Stomach (tissue), 9 donors: ENCODE measurements around the gene FANCC. TPM values are rescaled to one million over a fixed set of nuclear protein-coding genes. Genes with fewer than 3 reads are reported as not detected.
A peak's percentile ranks its signal among the peaks of the same experiment; 100 is the strongest.

Source experiments
- DNase-seq, 2 donors: peaks; one replicate each; pipeline versions ENCODE4 v3.0.0 to v3.0.0-alpha.2; 2013 to 2019
- H3K27ac ChIP-seq, 5 donors: fragments of 200-600 bp in 4 of 5; sonication (generic) in 4 of 5; one replicate each; pipeline ENCODE4 v1.5.1; 2013 to 2019; ENCODE audit warnings: mild to moderate bottlenecking in 1 of 5, moderate library complexity in 1 of 5
- H3K27me3 ChIP-seq, 3 donors: fragments of 200-600 bp; sonication (generic); one replicate each; pipeline ENCODE4 v1.5.1; 2017 to 2019; ENCODE audit warnings: mixed run types in 1 of 3
- H3K36me3 ChIP-seq, 4 donors: fragments of 200-600 bp; sonication (generic); 1 replicate in 3 of 4; 2 replicates in 1 of 4; pipeline ENCODE4 v1.5.1; 2016 to 2019
- H3K4me1 ChIP-seq, 4 donors: fragments of 200-600 bp; sonication (generic); one replicate each; pipeline ENCODE4 v1.5.1; 2016 to 2019
- H3K4me3 ChIP-seq, 4 donors: fragments of 200-600 bp; sonication (generic) in 3 of 4; one replicate each; pipeline ENCODE4 v1.5.1; 2016 to 2019; ENCODE audit warnings: mild to moderate bottlenecking in 1 of 4
- H3K9me3 ChIP-seq, 4 donors: fragments of 200-600 bp; sonication (generic); one replicate each; pipeline ENCODE4 v1.5.1; 2016 to 2019
- EP300 ChIP-seq: sonication (generic); formaldehyde crosslinking; IDR thresholded peaks from one replicate; pipeline ENCODE4 v1.6.1; 2017; ENCODE audit warnings: antibody characterized with exemption
- POLR2A ChIP-seq, 4 donors: fragments of 450-650 bp; IDR thresholded peaks; one replicate each; pipeline ENCODE4 v1.6.1; 2016; ENCODE audit warnings: antibody characterized with exemption in 4 of 4, control low read depth in 2 of 4, mild to moderate bottlenecking in 1 of 4, moderate library complexity in 1 of 4
- POLR2AphosphoS5 ChIP-seq, 3 donors: sonication (generic); formaldehyde crosslinking; IDR thresholded peaks; one replicate each; pipeline ENCODE4 v1.6.1; 2016; ENCODE audit warnings: antibody characterized with exemption in 3 of 3
- WGBS, 5 donors: extraction: QIAGEN DNeasy Blood & Tissue Kit in 3 of 5; methylation state at CpG; one replicate each; pipeline versions ENCODE4 v1.1.5 to v1.1.7; 2013 to 2018; 5-methylcytosine and 5-hydroxymethylcytosine counted together
- intact Hi-C: fragments of 100-400 bp; cut with DNase I; formaldehyde crosslinking; loops from one replicate; pipeline ENCODE4 v1.15.1; 2023; ENCODE audit warnings: low total_unique reads
- polyA plus RNA-seq, 3 donors: library from polyadenylated mRNA; stranded (reverse); fragments of 200-250 nt; gene quantifications; one replicate each; pipeline ENCODE4 v1.2.3, GENCODE V29; 2013
- total RNA-seq, 5 donors: library from RNA; depleted of rRNA; stranded (reverse); fragments of >200 nt; gene quantifications; one replicate each; pipeline versions ENCODE4 v1.1.0 to v1.2.3, GENCODE V29; 2014 to 2016
- TF ChIP-seq, protein P1 (sequence below), 7 experiments: fragments of 450-650 bp in 4 of 7; fragments of 200-600 bp in 3 of 7; sonication (generic) in 3 of 7; IDR thresholded peaks; one replicate each; pipeline ENCODE4 v1.5.1; 2016 to 2019; ENCODE audit warnings: antibody characterized with exemption in 7 of 7, control low read depth in 2 of 7, mild to moderate bottlenecking in 1 of 7
- donor health status: healthy with polysubstance abuse.
- donor health status: Bipolar disorder and iron deficiency.
- donor health status: healthy.

FANCC gene
- total and polyA plus RNA-seq, 8 donors, result 3.1 to 24.5 (median 7.1) TPM

DNA sequence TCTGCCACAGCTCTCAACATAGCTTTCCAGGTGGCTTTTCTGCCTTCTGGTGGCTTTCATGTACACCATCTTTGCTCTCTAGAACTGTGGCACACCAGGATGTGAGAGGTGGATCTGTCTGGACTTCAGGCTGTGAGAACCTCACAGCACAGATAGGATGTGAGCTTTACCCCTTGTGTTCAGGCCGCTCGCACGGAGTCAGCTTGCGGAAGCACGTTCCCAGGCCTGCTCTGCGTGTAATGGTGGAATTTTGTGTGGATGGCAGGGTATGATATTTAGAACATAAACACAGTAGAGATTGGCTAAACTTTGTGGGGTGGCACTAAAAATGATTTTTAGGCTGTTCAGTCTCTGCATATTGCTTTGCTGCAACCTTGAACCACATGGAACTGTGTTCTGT is 250.5 kb downstream of the FANCC start:
- 67 to 88% (median 86%) methylated on average over 6 of the region's 6 CpGs for WGBS, 5 donors
- Histone ChIP-seq H3K27ac (peak overlapping the region; percentile 47 to 91 (median 86)), H3K4me3 (no peak overlapping the region), H3K9me3 (no peaks in the 10 kb centered on the region), H3K27me3 (no peaks in the 10 kb centered on the region), H3K4me1 (peaks cover 56 to 100% (median 93%) of the 10 kb centered on the region in 4 donors), H3K36me3 (peaks cover 14 to 78% (median 39%) of the 10 kb centered on the region in 4 donors)
- intact Hi-C loops, result no loop called here
- TF ChIP-seq, protein P1, sequence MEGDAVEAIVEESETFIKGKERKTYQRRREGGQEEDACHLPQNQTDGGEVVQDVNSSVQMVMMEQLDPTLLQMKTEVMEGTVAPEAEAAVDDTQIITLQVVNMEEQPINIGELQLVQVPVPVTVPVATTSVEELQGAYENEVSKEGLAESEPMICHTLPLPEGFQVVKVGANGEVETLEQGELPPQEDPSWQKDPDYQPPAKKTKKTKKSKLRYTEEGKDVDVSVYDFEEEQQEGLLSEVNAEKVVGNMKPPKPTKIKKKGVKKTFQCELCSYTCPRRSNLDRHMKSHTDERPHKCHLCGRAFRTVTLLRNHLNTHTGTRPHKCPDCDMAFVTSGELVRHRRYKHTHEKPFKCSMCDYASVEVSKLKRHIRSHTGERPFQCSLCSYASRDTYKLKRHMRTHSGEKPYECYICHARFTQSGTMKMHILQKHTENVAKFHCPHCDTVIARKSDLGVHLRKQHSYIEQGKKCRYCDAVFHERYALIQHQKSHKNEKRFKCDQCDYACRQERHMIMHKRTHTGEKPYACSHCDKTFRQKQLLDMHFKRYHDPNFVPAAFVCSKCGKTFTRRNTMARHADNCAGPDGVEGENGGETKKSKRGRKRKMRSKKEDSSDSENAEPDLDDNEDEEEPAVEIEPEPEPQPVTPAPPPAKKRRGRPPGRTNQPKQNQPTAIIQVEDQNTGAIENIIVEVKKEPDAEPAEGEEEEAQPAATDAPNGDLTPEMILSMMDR (IDR thresholded peaks at IDR 0.05), result no peak
- TF ChIP-seq POLR2AphosphoS5 (IDR thresholded peaks at IDR 0.05) (no peak), EP300 (no peak), POLR2A (IDR thresholded peaks at IDR 0.05) (no peak)
- no peak for DNase-seq

DNA sequence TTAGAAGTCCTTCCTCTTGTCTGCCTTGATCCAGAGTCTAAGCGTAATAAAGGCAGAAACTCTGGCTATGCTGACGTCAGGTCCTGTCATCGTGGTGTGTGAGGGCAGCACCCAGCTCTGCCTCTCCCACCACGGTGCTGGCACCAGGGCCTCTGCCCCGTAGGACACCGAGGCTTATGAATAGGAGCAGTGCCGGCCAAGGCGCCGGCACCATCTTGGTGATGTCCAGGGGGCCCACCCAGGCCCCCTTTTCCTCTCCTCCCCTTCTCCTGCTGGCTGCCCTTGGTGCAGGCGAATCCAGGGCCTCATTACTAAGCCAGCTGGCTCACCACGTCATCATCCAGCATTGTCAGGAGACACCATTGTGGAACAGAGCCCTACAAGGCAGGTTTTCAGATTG is 252.3 kb downstream of the FANCC start:
- DNase-seq, result no peak
- H3K4me3 ChIP-seq, result no peak overlapping the region
- TF ChIP-seq POLR2AphosphoS5 (IDR thresholded peaks at IDR 0.05) (peak in 2 of 3 donors; percentile 1 to 44), POLR2A (IDR thresholded peaks at IDR 0.05) (no peak)
- WGBS, 5 donors, result 54 to 81% (median 67%) methylated on average over 8 to 11 of the region's 11 CpGs
- H3K36me3 ChIP-seq, result peaks cover 19 to 78% (median 43%) of the 10 kb centered on the region in 4 donors
- H3K27ac ChIP-seq, result peak overlapping the region; percentile 45 to 91 (median 86)
- H3K4me1 ChIP-seq, result peaks cover 55 to 100% (median 89%) of the 10 kb centered on the region in 4 donors
- H3K27me3 ChIP-seq, result no peaks in the 10 kb centered on the region
- no peaks in the 10 kb centered on the region for H3K9me3 ChIP-seq
- intact Hi-C loops, result no loop called here

DNA sequence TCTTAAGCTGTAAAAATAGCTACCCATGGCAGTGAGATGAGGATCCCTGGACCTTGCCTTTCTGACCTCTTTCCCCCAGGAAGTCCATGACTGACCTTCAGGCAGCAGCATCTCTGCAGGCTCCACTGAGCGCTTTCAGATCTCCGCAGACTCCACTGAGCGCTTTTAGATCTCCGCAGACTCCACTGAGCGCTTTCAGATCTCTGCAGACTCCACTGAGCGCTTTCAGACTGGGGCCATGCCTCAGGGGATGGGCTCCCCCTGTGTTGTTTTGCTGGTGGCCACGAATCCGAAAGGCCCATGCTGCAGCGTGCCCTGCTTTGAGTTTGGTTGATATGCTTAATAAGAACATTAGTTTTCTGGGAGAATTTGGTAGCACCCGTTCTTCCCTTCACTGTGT is 254.2 kb downstream of the FANCC start:
- H3K27ac ChIP-seq, result peak overlapping the region; percentile 68 to 91 (median 86)

DNA sequence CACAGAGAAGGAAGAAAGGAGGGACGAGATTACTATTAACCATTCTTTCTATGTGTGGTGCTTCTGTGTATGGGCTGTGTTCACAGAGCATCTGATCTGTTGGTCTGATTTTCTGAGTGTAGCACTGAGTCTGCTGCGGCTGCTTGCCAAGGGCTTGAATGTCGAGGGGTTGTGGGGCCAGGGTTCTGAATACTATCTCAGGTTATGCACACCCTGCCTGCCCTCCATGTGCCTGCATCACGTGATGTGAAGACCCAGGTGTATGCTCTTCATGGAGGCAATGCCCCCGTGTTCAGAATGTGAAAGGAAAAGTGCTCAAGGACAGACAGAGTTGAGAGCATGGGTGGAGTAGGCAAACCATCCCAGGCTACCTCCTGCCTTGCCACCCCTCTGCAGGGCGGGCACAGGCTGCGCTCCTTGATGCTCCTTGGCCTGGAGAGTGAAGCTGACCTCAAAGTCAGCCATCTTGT is 254.9 kb downstream of the FANCC start:
- DNase-seq, result no peak
- Histone ChIP-seq H3K27me3 (no peaks in the 10 kb centered on the region), H3K4me3 (peak overlapping the region in 1 of 4 donors; percentile 25), H3K9me3 (no peaks in the 10 kb centered on the region), H3K27ac (peak overlapping the region; percentile 21 to 91 (median 86)), H3K36me3 (peaks cover 19 to 61% (median 32%) of the 10 kb centered on the region in 4 donors), H3K4me1 (peaks cover 73 to 100% (median 89%) of the 10 kb centered on the region in 4 donors)
- TF ChIP-seq, protein P1 (IDR thresholded peaks at IDR 0.05), result no peak
- no peak for TF ChIP-seq EP300
- no peak for TF ChIP-seq POLR2AphosphoS5 (IDR thresholded peaks at IDR 0.05)
- no peak for TF ChIP-seq POLR2A (IDR thresholded peaks at IDR 0.05)
- 37 to 71% (median 52%) methylated on average over 5 to 7 of the region's 7 CpGs for WGBS, 5 donors
- intact Hi-C loops, result no loop called here

More for the DNA sequence above, 254.2 kb downstream of the FANCC start:
- Histone ChIP-seq H3K9me3 (no peaks in the 10 kb centered on the region), H3K27me3 (no peaks in the 10 kb centered on the region), H3K4me3 (peak overlapping the region in 1 of 4 donors; percentile 25), H3K36me3 (peaks cover 19 to 61% (median 35%) of the 10 kb centered on the region in 4 donors), H3K4me1 (peaks cover 71 to 100% (median 88%) of the 10 kb centered on the region in 4 donors)
- intact Hi-C loops, result no loop called here
- 83 to 89% (median 85%) methylated on average over 10 of the region's 10 CpGs for WGBS, 5 donors
- no peak for TF ChIP-seq POLR2AphosphoS5 (IDR thresholded peaks at IDR 0.05)
- no peak for TF ChIP-seq POLR2A (IDR thresholded peaks at IDR 0.05)
- TF ChIP-seq, protein P1 (IDR thresholded peaks at IDR 0.05), result no peak
- no peak for DNase-seq
